HG03060 (cell line): ENCODE measurements around the gene AFF3.

Experiments
- ATAC-seq: cut with Tn5 transposase; IDR thresholded peaks from one replicate; pipeline ENCODE4 v1.9.1; 2021; ENCODE audit warnings: low read depth, moderate number of reproducible peaks; ENCODE audit not compliant: unreplicated experiment

The AFF3 gene

DNA sequence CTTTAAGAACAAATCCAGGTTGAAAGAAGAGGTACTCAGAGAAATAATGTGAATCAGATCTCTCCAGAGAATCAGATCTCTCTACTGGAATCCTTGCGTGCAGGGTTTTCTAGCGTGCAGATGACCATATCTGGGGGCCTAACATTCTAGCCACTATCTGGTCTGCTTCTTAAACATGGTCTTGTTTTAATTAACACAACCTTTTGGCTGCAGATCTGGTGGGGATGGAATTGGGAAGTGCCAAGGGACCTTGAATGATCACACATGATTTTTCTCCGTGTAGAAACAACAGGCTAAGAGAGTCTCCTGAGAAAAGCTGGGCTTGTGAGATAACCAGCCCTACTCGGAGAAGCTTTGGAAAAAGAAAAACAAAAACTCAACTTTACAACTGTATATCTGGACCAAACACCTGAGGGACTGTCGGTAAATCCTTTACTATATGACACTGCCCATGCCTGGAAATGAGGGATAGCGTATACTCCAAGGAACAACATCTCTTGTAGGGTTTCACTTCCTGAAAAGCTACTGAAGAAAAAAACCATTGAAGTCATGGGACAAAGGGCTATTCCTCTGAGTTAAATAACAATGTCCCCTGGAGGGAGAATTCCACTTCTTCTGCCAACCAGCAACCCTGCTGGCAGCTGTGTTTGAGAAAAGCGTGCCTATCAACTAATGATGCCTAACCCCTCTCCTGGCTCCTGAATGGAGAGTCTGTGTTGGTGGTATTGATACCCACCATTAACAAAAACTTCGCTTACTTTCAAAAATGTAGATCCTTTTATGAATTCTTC lies 481.6 kb downstream of the AFF3 start:
- no peak for ATAC-seq

DNA sequence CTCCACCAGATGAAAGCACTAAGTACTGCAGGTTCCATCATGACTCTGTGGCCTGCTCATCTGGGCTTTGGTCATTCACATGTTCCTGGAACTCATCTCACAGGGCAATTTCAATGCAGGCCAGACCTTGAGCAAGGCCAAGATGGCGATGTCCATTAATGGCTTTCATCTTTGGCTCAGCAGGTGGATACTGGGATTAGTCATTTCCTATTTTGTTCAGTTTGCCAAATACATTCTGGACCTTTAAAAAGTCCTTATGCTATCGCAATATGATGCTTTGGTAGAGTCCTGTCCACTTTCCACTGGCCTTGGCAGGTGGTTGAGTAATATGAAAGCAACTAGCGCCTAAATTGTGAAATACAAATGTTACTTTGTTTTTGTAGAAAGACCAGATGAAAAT lies 482.5 kb downstream of the AFF3 start:
- no peak for ATAC-seq

DNA sequence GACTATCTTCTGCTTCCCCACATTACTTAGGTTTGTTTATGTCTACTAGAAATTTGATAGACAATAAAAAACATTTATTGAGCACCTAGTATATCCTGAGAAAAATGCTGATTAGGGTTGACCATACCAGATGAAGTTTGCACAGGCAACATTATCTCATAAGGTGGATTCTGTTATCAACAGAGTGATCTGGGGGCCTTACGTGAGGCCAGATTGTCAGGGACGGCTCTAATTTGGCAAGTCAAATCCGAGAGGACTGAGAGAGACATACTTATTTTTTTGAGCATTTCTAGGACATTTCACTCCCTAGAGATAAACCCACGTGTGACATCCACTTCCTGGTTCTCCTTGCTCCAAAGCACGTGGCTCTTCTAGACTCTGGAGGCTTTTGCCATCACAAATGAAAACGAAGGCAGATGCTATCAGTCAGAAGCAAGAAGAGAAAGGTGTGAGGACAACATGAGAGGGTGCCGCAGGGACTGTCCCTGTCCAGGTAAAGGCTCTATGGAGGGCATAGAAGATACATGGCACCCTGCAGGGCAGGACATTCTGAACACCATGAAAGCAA lies 484.6 kb downstream of the AFF3 start:
- ATAC-seq, result no peak

DNA sequence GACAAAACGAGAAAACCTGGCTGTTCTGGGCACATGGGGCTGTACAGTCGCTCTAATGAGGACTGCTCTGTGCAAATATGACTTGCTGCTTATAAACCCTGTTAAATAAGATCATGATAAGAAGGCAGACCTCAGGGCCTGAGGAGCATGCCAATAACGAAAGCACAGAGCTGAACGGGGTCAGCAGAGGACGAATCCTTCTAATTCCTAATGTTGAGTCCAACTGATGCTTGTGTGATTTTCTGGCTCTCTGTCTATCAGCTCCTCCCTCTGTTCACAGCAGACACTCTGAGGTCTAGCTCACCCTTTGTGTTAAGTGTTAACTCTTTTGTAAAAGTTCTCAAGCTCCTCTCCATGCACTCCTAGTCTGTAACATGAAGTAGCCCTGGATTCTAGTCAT lies 485.4 kb downstream of the AFF3 start:
- no peak for ATAC-seq

DNA sequence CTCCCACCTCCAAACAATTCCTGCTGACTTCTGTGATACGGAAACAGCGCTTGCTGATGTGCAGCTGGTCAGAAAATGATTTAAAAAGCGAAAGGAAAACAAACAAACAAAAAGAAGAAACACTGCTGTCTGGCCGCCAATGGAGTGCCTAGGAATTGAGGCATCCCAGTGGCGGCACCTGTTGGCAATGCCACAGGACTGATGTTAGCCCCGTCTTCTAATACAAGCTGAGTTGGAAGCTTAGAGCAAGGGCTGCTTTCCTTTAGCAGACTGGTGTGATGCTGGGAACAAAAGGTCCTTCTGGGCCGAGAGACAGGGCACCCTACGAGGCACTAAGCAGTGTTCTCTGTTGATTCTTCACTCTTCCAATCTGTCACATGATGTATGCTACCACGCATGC lies 489.0 kb downstream of the AFF3 start:
- no peak for ATAC-seq

DNA sequence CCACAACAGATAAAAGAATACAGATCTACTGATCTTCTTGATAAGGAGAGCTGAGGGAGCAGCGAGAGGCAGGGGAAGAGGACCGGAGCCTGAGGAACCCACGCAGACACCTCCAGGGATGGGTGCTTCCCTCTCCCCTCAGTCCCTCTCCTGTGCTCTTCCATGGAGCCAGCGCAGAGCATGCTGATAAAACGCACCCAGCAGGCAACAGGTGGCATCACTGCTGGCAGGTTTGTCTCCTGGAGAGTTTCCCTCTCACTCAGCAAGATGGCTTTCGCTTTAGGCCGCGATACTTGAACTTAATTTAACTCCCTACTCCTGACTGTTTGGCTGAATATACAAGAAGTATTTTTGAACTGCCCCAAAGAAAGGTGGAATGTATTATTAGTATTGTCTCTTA lies 489.5 kb downstream of the AFF3 start:
- no peak for ATAC-seq

DNA sequence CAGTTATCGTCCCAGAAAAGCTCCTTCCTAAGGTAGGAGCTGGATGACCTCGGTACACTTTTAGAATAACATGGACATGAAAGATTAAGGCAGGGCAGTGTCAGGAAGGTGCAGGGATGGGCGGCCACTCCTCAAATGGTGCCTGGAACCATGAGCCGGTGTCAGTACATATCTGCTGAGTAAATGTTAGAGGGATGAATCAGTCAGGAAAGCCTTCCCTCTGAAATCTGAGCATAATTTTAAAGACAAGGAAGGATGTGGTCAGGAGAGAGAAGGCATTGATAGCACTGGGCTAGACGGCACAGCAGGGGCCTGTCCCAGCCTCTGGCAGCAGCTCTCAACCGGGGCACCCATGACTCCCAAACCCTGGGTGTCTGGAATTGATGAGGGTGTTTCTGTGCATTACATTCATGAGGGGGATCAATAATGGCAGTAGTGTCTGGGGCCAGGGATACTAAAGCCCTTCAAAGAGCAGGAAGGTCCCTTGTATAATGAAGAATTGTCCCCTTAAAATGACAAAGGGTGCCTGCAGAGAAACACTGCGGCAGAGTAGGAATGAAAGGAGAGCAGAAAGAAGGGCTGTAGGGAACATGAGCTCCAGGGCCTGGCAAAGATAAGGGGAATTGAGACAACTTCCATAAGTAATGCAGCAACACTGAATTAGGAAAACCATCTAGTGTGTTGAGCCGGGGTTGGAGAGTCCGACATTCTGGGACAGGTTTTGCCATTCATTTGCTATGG lies 490.3 kb downstream of the AFF3 start:
- ATAC-seq, result no peak

DNA sequence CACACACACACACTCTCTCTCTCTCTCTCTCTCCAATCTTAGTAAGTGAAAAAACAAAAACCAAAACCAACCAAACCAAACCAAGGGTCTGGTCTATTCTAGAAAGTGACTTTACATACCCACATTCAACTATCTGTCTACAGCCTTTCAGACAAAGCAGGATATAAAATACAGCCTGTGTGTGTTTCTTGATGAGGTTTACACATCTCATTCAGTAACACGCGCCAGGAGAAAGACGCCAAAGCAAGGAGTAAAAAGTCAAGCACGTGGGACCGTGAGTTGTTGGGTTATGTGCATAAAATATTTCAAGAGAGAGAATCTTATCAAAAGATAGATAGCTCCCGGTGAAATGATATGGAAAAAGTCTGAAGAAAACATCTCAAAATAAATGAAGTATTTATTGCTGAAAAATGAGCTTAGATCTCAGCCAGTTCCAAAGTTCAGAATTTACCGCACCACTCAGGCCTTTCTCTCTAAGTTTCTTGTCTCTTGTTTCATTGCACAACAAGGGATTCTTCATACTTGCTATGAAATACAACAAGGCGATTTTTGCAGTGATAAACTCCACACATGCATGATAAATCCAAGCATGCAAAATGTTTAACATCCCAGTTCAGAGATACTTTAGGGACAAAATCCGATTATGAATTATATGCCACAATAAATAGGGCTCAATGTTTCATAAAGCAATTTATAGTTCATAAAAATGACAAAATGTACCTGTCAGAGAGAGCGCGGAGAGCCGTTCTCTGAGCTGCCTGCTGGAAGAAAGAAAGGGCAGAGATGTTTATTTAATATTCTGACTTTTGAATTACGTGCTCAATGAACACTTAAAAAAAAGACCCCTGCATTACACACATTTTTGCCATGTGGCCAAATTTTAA lies 493.2 kb downstream of the AFF3 start:
- no peak for ATAC-seq

DNA sequence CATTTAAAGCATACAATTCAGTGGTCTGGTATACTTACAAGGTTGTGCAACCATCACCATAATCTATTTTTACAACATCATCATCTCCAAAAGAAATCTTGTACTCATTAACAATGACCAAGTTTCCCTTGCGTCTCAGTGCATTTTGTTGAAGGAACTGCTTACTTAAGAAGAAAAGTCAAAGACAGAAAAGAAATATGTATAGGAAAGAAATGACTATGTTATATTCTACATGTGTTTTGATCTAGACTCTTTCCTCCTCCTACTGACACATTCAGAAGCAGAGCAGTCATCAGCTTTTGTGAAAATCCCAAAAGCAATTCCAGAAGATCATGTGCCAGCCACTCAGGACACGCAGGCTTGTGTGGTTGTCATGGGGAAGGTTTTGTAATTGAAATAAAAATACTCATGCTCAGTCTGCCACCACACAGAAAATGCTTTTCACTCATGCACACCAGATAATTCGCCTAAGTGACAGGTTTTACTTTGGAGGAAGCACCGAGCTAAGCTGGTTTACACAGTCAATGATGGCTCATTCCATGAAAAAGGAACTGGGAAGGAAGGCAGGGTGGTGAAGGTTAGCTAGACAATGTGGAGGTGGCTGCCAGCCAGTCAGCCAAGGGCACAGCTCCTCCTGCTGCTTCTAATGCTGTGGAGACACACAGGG lies 494.1 kb downstream of the AFF3 start:
- ATAC-seq, result no peak

DNA sequence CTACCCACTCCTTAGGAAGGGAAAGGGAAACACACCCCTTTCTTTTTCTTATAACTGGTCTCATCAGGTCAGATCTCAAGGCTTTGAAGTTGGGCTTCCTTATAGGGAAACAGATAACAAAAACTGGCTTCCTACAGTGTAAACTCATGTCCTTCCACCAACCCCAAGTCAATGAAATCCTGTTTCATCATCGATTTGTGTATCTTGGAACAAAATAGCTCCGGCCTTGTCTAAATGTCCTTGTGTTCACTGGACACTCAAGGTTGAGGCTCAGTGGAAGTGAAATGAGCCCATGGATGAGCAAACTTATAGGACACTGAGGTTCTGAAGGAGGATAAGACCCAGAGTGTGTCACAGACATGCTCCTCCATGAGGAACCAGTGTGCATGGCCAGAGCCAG lies 496.4 kb downstream of the AFF3 start:
- ATAC-seq, result no peak

DNA sequence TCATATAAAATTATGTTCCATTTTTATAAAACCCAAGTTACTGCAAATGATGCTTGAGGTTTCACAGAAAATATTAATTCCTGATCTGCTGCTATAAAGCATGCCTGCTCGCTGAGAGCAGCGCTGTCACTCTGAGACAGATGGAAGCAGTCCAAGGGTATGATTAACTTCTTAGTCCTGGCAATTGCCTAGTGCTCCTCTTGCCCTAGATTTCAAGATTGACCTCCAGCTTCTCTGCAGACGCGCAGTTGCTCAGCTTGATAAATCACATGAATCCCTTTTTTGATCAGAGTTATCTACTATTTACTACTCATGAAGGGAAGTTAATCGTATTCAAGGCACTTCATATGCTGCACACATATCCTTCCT lies 498.0 kb downstream of the AFF3 start:
- no peak for ATAC-seq

DNA sequence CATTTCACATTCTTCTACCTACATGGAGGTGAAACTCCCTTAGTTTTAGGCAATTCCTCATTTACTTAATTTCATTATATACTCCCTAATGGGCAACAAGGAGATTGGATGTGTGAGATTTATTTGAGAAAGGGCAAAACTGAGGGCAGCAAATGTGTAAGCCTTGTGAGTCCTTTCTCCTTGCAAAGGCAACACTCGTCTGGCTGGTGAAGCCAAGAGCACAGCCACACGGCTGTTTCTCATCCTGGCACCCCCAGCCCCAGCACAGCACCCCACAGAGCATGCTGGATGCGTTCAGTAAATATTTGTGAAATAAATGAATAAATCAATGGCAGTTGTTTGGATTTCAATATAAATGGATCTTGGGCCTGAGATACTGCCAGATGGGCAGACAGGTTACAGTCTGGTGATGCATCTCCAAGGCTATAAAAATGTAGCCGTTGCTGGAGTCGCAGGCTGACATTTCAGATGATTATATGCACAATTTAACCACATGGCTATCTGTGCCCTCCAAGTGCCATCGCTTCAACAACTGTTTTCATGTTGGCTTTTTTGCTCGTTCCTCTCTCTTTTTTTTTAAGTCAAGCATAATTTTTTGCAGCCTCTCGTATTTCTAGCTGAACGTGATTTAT lies 498.5 kb downstream of the AFF3 start:
- ATAC-seq, result no peak

DNA sequence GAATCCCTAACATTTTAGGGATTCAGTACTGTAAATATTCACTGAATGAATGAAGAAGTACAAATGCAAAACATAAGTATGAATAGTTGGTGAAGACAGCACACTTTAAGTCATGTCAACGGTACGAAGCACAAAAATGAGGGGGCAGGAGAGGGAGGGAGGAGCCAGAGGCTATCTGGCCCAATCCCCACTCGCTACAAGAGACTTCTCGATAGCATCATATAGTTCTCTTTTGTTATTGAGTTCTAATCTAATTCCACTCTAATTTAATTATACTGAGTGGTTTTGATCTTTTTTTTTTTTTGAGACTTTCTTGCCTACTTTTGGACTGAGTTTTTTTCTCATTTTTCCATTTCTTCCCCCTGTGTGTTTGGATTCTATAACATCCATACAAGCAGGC lies 500.4 kb downstream of the AFF3 start:
- no peak for ATAC-seq

DNA sequence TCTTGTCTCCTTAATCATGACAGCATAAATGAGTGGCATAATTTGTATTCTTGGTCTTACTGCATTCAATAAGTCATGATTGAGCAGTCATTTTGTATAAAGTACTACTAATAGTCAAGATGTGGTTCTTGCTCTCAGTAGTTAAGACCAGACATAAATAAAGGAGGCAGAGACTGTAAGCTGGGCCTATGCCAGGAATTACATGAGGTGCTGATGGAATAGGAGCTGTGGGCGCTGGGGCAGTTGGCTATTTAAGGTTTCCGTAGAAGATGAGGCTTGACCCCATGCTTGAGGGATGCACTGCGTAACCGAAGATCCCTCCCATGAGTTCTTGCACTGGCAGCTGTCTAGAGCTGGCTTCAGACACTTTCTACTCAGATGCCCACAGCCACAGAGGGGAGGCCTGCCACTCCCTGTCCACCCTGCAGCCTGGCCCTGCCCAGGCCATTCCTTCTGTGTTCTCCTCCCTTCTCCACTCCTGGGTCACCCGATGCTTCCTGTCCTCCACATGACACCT lies 501.7 kb downstream of the AFF3 start:
- no peak for ATAC-seq

DNA sequence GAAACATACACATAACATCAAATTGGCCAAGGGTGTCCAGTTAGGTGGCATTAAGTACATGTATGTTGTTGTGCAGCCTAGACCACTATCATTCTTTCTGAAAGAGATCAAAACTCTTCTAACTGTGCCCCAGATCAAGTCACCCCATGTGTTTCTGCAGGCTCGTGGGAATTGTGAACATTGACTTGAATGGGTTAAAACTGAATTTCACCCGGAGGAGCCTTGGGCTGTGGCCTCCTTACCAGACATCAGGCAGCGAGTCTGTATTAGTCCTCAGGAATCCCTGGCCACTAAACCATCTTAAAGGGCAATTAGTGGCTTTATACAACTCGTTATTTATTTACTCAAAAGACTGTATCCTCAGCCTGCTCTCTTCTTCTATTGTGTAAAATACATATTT lies 503.6 kb downstream of the AFF3 start:
- ATAC-seq, result no peak

DNA sequence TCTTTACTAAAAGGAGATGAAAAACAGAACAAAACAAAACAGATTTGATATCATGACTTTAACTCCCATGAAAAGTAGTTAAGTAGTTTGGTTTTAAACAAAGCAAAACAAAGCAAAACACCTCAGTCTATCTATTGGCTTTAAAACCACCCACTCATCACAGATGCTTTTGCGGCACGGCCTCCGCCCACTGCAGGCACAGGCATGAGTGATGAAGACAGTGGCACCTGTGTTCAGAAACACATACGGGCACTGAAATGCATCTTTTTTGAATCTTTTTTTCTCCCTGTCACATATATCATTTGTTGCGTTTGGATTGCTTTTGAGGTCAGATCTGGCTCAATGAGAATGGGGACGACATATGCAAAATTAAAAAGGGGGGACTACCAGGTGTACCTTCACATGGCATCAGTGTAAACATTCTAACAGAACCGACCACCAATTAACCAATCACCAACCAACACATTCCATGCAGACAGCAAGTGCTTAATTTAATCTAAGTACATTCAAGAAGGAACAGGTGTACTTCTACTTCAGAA lies 505.2 kb downstream of the AFF3 start:
- ATAC-seq, result no peak

DNA sequence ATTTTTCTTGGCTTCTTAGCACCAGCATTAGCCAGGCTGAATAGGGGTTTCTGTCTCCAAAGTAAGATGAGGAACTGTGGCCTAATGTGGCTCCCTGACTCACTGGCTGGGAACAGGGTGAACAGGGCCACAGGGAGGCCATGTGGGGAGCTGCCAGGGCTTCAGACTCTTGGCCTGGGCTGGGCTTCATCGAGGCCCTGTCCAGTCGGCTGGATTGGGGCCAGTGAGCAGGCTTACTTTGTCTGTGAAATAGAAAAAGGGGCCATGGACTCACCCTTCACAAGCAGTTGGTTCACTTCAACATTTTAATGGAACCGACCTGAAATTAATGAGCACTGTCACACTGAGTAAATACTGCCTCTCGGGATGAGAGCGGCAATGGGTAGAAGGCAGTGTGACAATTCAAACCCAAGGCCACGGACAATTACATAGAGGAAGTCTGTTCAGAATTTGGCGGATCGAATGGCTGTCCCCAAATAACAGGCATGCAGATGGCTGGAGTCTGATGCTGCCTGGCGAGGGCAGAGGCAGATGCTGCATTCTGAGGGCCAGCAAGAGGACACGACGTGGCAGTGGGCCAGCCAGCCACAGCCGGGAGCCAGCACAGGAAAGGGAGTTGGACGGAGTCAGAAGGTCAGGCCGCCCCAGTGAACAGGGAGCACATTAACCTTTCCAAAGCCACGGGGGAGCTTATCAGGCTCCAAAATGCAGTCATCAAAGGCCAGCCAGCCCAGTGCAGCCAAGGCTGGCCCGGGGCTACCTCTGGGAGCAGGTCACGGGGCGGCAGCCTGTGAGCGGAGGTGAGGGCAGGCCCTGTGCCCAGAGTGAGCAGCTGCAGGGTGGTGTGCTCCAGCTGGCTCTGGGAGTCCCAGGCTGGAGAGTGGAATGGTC lies 506.0 kb downstream of the AFF3 start:
- no peak for ATAC-seq

DNA sequence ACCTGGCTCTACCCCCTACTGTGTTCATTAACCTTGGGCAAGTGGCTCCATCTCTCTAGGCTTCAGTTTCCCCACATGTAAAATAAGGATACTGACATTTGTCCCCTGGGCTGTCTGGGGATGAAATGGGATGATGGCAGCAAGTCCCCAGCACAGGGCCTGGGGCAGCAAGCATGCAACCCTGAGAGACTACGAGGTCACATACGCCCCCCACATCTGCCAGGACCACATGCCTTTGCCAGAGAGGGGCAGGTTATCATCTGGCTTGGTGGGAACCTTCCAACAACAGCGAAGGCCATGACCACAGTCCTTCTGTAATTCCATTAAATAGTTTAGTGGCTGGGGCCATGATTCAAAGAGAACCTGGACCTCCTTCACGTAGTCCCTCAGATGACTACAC lies 506.7 kb downstream of the AFF3 start:
- no peak for ATAC-seq
